K562 (cell line): ENCODE measurements around the gene PACC1. TPM values are rescaled to one million over a fixed set of nuclear protein-coding genes. Genes with fewer than 3 reads are reported as not detected.

Source experiments
- ATAC-seq: fragments of 200-7000 bp; cut with Tn5 transposase; 3 replicates; pipeline ENCODE4 v1.9.1; 2020; ENCODE audit warnings: moderate library complexity
- BruUV-seq: library from RNA; stranded (reverse); fragments of 400-500 nt; replicated peaks from 2 replicates; lab custom pipeline; 2021; lab: Mats Ljungman, UMichigan
- CTCF ChIA-PET: fragments of 300-600 bp; formaldehyde crosslinking; extraction: SDS; loops from one replicate; lab custom pipeline; 2021; ENCODE audit warnings: low intra/inter-chr PET ratio; lab: Yijun Ruan, JAX
- POLR2A ChIA-PET: fragments of 300-600, 350-650 bp; sonication (Branson Sonifier 250); formaldehyde crosslinking; extraction: SDS; loops from one replicate; lab custom pipeline; 2021; ENCODE audit warnings: antibody characterized with exemption, inconsistent platforms; lab: Yijun Ruan, JAX
- DNase-seq, 4 experiments: peaks; one replicate each; pipeline versions ENCODE4 v3.0.0 to v3.0.0-alpha.2; 2011 to 2018; ENCODE audit warnings: low spot score in 3 of 4, mixed read lengths in 3 of 4; ENCODE audit errors: extremely low read depth in 1 of 4
- FAIRE-seq: peaks from 2 replicates; lab custom pipeline; 2011; peaks lifted over from hg19 to GRCh38; lab: Jason Lieb, UNC
- H2AFZ ChIP-seq: 2 replicates; pipeline ENCODE4 v1.6.0; 2011; ENCODE audit warnings: low read depth, low read length, control low read depth, inconsistent platforms
- H3K27ac ChIP-seq: fragments of 200-600 bp; 3 replicates; pipeline ENCODE4 v1.8.0; 2011; ENCODE audit warnings: low read depth, mild to moderate bottlenecking, control low read depth, inconsistent platforms, low read length, moderate library complexity, mixed read lengths; ENCODE audit errors: extremely low read depth
- H3K27me3 ChIP-seq, 2 experiments: fragments of 300-600 bp in 1 of 2; 2 replicates in 1 of 2; 3 replicates in 1 of 2; pipeline versions ENCODE4 v1.6.0 to v1.8.0; 2011; ENCODE audit warnings: inconsistent platforms in 2 of 2, low read length in 2 of 2, mild to moderate bottlenecking in 1 of 2, mixed read lengths in 1 of 2, moderate library complexity in 1 of 2; ENCODE audit not compliant: control insufficient read depth in 2 of 2, insufficient read depth in 2 of 2
- H3K36me3 ChIP-seq: fragments of 300-600 bp; 3 replicates; pipeline ENCODE4 v1.8.0; 2011; ENCODE audit warnings: mild to moderate bottlenecking, low read length, inconsistent platforms; ENCODE audit not compliant: control insufficient read depth, insufficient read depth
- H3K4me1 ChIP-seq, 2 experiments: fragments of 200-600 bp in 1 of 2; replicated peaks in 1 of 2; 2 replicates in 1 of 2; 3 replicates in 1 of 2; pipeline versions ENCODE4 v1.5.1 to v1.8.0; 2011; ENCODE audit warnings: inconsistent platforms in 2 of 2, low read length in 2 of 2, mild to moderate bottlenecking in 1 of 2, mixed read lengths in 1 of 2, moderate library complexity in 1 of 2; ENCODE audit not compliant: control insufficient read depth in 2 of 2, insufficient read depth in 2 of 2
- H3K4me2 ChIP-seq: 2 replicates; pipeline ENCODE4 v1.6.1; 2011; ENCODE audit warnings: low read length, control low read depth, inconsistent platforms, mixed read lengths; ENCODE audit not compliant: insufficient read depth
- H3K4me3 ChIP-seq: fragments of 200-600 bp; sonication (generic), shearing (Covaris generic); 2 replicates; pipeline ENCODE4 v1.5.1; 2016; ENCODE audit warnings: control low read depth, inconsistent platforms
- H3K79me2 ChIP-seq: fragments of 200-600 bp; 3 replicates; pipeline ENCODE4 v1.8.0; 2011; ENCODE audit warnings: low read length, inconsistent platforms; ENCODE audit not compliant: control insufficient read depth, insufficient read depth
- H3K9ac ChIP-seq, 2 experiments: 2 replicates each; pipeline versions ENCODE4 v1.6.0 to v1.6.1; 2011; ENCODE audit warnings: low read depth in 2 of 2, low read length in 2 of 2, control low read depth in 1 of 2, inconsistent platforms in 1 of 2, mild to moderate bottlenecking in 1 of 2, mixed read lengths in 1 of 2; ENCODE audit not compliant: insufficient read depth in 1 of 2
- H3K9me1 ChIP-seq: one replicate; pipeline ENCODE4 v1.6.0; 2011; ENCODE audit warnings: inconsistent platforms, mild to moderate bottlenecking, low read length, moderate library complexity; ENCODE audit not compliant: control insufficient read depth, insufficient read depth
- H3K9me3 ChIP-seq: replicated peaks from 2 replicates; pipeline ENCODE4 v1.5.1; 2011; ENCODE audit warnings: low read depth, low read length, inconsistent platforms; ENCODE audit not compliant: control insufficient read depth, insufficient read depth
- H4K20me1 ChIP-seq: replicated peaks from 2 replicates; pipeline ENCODE4 v1.6.1; 2011; ENCODE audit warnings: low read length, inconsistent platforms, mixed read lengths; ENCODE audit not compliant: control insufficient read depth, insufficient read depth
- ASH1L ChIP-seq: fragments of 450-650 bp; IDR thresholded peaks from 2 replicates; pipeline ENCODE4 v1.6.1; 2018; ENCODE audit warnings: borderline replicate concordance, mild to moderate bottlenecking, low read depth; ENCODE audit not compliant: partially characterized antibody
- BMI1 ChIP-seq: fragments of 150-350 bp; IDR thresholded peaks from 2 replicates; pipeline ENCODE4 v1.6.1; 2014; ENCODE audit warnings: low read length
- CHD4 ChIP-seq: fragments of 200-600 bp; sonication (generic); IDR thresholded peaks from 3 replicates; pipeline ENCODE4 v1.6.1; 2012; ENCODE audit warnings: low read depth, mild to moderate bottlenecking, mixed read lengths, low read length, inconsistent platforms; ENCODE audit not compliant: insufficient read depth, insufficient replicate concordance, poor library complexity, severe bottlenecking
- CREB5 ChIP-seq: fragments of 250-450 bp; sonication (Bioruptor Pico); IDR thresholded peaks from 2 replicates; pipeline ENCODE4 v1.5.0; 2020; ENCODE audit warnings: mild to moderate bottlenecking
- ELF4 ChIP-seq: fragments of 450-650 bp; formaldehyde crosslinking; IDR thresholded peaks from 2 replicates; pipeline ENCODE4 v1.4.0; 2022; ENCODE audit warnings: missing genetic modification characterization
- ETS2 ChIP-seq: IDR thresholded peaks from 2 replicates; pipeline ENCODE4 v1.6.1; 2016; ENCODE audit warnings: borderline replicate concordance, missing genetic modification characterization, mild to moderate bottlenecking, moderate library complexity, missing compliant biosample characterization; ENCODE audit not compliant: poor library complexity, severe bottlenecking
- FOS ChIP-seq: IDR thresholded peaks from 3 replicates; pipeline ENCODE4 v1.6.1; 2011; ENCODE audit not compliant: insufficient read length; ENCODE audit errors: extremely low read depth
- GTF2E2 ChIP-seq: fragments of 200-800 bp; sonication (Bioruptor generic); IDR thresholded peaks from 2 replicates; pipeline ENCODE4 v1.6.1; 2016; ENCODE audit warnings: missing genetic modification characterization, missing compliant biosample characterization
- POU5F1 ChIP-seq: fragments of 150-350 bp; IDR thresholded peaks from 2 replicates; pipeline ENCODE4 v1.6.1; 2014; ENCODE audit warnings: borderline replicate concordance, low read length, low read depth, mild to moderate bottlenecking; ENCODE audit not compliant: partially characterized antibody
- SMAD1 ChIP-seq: fragments of 150-350 bp; IDR thresholded peaks from 2 replicates; pipeline ENCODE4 v1.6.1; 2014; ENCODE audit warnings: low read length, low read depth; ENCODE audit not compliant: partially characterized antibody
- SMARCE1 ChIP-seq: fragments of 450-650 bp; IDR thresholded peaks from 2 replicates; pipeline ENCODE4 v1.7.1; 2016; ENCODE audit warnings: mild to moderate bottlenecking
- SRF ChIP-seq, 2 experiments: fragments of 250-450, 450-650 bp in 1 of 2; sonication (Bioruptor Pico) in 1 of 2; sonication (generic) in 1 of 2; formaldehyde crosslinking; IDR thresholded peaks; 2 replicates each; pipeline versions ENCODE4 v1.5.0 to v1.5.1; 2020 to 2022; ENCODE audit warnings: mild to moderate bottlenecking in 1 of 2, missing genetic modification reagents in 1 of 2
- TFAP4 ChIP-seq: sonication (generic); formaldehyde crosslinking; IDR thresholded peaks from 2 replicates; pipeline ENCODE4 v1.8.0; 2022; ENCODE audit warnings: missing genetic modification reagents, mild to moderate bottlenecking, moderate library complexity, borderline replicate concordance
- THRAP3 ChIP-seq: fragments of 450-650 bp; IDR thresholded peaks from 2 replicates; pipeline ENCODE4 v1.6.1; 2016; ENCODE audit warnings: mild to moderate bottlenecking, inconsistent platforms, borderline replicate concordance
- ZFP36 ChIP-seq: fragments of 150-350 bp; IDR thresholded peaks from 2 replicates; pipeline ENCODE4 v1.6.1; 2018; ENCODE audit warnings: low read length, low read depth; ENCODE audit not compliant: partially characterized antibody
- ZNF347 ChIP-seq: fragments of 450-650 bp; formaldehyde crosslinking; IDR thresholded peaks from 2 replicates; pipeline ENCODE4 v1.4.0; 2020; ENCODE audit warnings: low read depth, mild to moderate bottlenecking, moderate library complexity
- WGBS: fragments of 100-300 bp; shearing (Covaris generic); methylation state at CpG from one replicate; pipeline ENCODE4 v1.1.6; 2016; ENCODE audit warnings: low coverage, mixed read lengths; ENCODE audit not compliant: insufficient coverage; ENCODE audit errors: missing lambda C conversion rate; 5-methylcytosine and 5-hydroxymethylcytosine counted together
- in situ Hi-C: fragments of 300-500 bp; cut with MboI; formaldehyde crosslinking; loops from 4 replicates; pipeline ENCODE4 v1.15.0; 2018; ENCODE audit warnings: inconsistent platforms, mixed read lengths
- intact Hi-C: fragments of 100-400 bp; cut with micrococcal nuclease; formaldehyde crosslinking; loops from 2 replicates; pipeline ENCODE4 v1.14.2; 2022
- polyA plus RNA-seq, 8 experiments: library from polyadenylated mRNA; depleted of rRNA in 4 of 8; stranded (reverse) in 5 of 8; unstranded in 3 of 8; fragments of >200 nt; fragmentation: Nextera tagmentation in 2 of 8; fragmentation: Illumina TruSeq in 1 of 8; extraction: Ambion mirVana in 2 of 8; extraction: Trizol in 1 of 8; gene quantifications; 2 replicates each; pipeline versions ENCODE4 v1.2.1 to v1.2.3, GENCODE V29; 2011 to 2014; ENCODE audit warnings: inconsistent platforms in 1 of 8, missing spikeins in 1 of 8
- total RNA-seq, 7 experiments: library from RNA; depleted of rRNA in 6 of 7; stranded (reverse); fragments of >200 nt in 6 of 7; fragmentation: Illumina TruSeq in 2 of 7; extraction: Trizol in 2 of 7; gene quantifications; 2 replicates each; pipeline versions ENCODE4 v1.2.1 to v1.2.3, GENCODE V29; 2011 to 2021; ENCODE audit warnings: low replicate concordance in 1 of 7

PACC1 gene
- total and polyA plus RNA-seq, 9 of the 15 experiments (the other 6 are each of a cell fraction or from before 2014, with no cell fraction given) = 7.1 to 19.3 (median 14.9) TPM

GRCh38 chr1:212455803-212456528, 41.3 kb upstream of the PACC1 start:
- POLR2A ChIA-PET = interaction anchor here (0.5 to 3.2 kb wide), 17 partner anchors 8 to 775 kb away, joined by 3 to 12 read pairs (median 3); partner anchors contain the start of genes ATF3, DTL, INTS7 and NENF
- no peak overlapping the region; a peak in 1 of 4 replicates for H3K9ac ChIP-seq
- 18% methylated on average over 10 of the region's 10 CpGs for WGBS
- CTCF ChIA-PET = interaction anchor here (0.5 to 3.0 kb wide), 12 partner anchors 101 to 775 kb away, joined by 3 to 45 read pairs (median 6); no protein-coding TSS in a partner anchor
- no peaks in the 10 kb centered on the region for H3K79me2 ChIP-seq
- in situ Hi-C loops (loop anchor here (5.0 kb wide), 1 partner anchor 384 kb away; no protein-coding TSS in a partner anchor), intact Hi-C loops (loop anchor here (1.0 to 5.0 kb wide), 8 partner anchors 89 to 776 kb away; no protein-coding TSS in a partner anchor)
- no TSS peak for BruUV-seq
- peak overlapping the region; percentile 47 for H2AFZ ChIP-seq
- peaks cover 4% of the 10 kb centered on the region for H3K9me3 ChIP-seq
- peaks cover 2% of the 10 kb centered on the region for H3K9me1 ChIP-seq
- peak; percentile 87 to 91 (median 88) for DNase-seq
- no peak overlapping the region for H3K4me2 ChIP-seq
- peak; percentile 87 for ATAC-seq
- H3K27ac ChIP-seq = no peak overlapping the region
- H3K4me3 ChIP-seq = no peak overlapping the region
- peaks cover 0 to 5% of the 10 kb centered on the region in 2 experiments; a peak in 2 of 5 replicates for H3K4me1 ChIP-seq
- peak; percentile 92 for FAIRE-seq
- peaks cover 0 to 4% of the 10 kb centered on the region in 2 experiments; a peak in 1 of 5 replicates for H3K27me3 ChIP-seq
- H4K20me1 ChIP-seq = no peaks in the 10 kb centered on the region
- no peaks in the 10 kb centered on the region for H3K36me3 ChIP-seq
- TF ChIP-seq TFAP4 (CRISPR knock-in tag) (peak; percentile 95), FOS (no peak), SRF (CRISPR knock-in tag; IDR thresholded peaks at IDR 0.05) (no peak), SMAD1 (no peak), ZNF347 (CRISPR knock-in tag) (no peak), CHD4 (no peak), ELF4 (CRISPR knock-in tag) (0 out of 2 replicates have a peak, but pooled peaks have one; percentile 14), ZFP36 (peak; percentile 42), THRAP3 (no peak), POU5F1 (no peak), BMI1 (no peak), CREB5 (CRISPR knock-in tag) (no peak), GTF2E2 (tag) (no peak), ASH1L (no peak), SMARCE1 (no peak), ETS2 (tag) (no peak)
